H1 (cell line): ENCODE measurements around the gene CD247.

ENCODE experiments used
- ATF2 ChIP-seq: IDR thresholded peaks from 2 replicates; pipeline ENCODE4 v1.6.1; 2012; ENCODE audit warnings: low read length, inconsistent platforms
- CHD7 ChIP-seq: fragments of 300-600 bp; sonication (generic); IDR thresholded peaks from 2 replicates; pipeline ENCODE4 v1.7.1; 2012; ENCODE audit warnings: low read length, moderate library complexity, mild to moderate bottlenecking, inconsistent platforms; ENCODE audit not compliant: insufficient replicate concordance
- CTCF ChIP-seq, 3 experiments: IDR thresholded peaks; 1 replicate in 2 of 3; 2 replicates in 1 of 3; pipeline versions ENCODE4 v1.5.1 to v1.6.1; 2011; ENCODE audit warnings: low read length in 3 of 3, mild to moderate bottlenecking in 3 of 3, inconsistent platforms in 2 of 3, low read depth in 1 of 3, moderate library complexity in 1 of 3; ENCODE audit not compliant: insufficient read depth in 1 of 3; ENCODE audit errors: control extremely low read depth in 1 of 3
- E2F6 ChIP-seq: IDR thresholded peaks from 2 replicates; pipeline ENCODE4 v1.6.1; 2012; ENCODE audit warnings: inconsistent platforms
- EGR1 ChIP-seq: IDR thresholded peaks from 2 replicates; pipeline ENCODE4 v1.6.1; 2011; ENCODE audit warnings: low read depth, low read length, borderline replicate concordance
- EZH2 ChIP-seq: fragments of 200-600 bp; sonication (generic); IDR thresholded peaks from 2 replicates; pipeline ENCODE4 v1.7.1; 2012; ENCODE audit warnings: low read depth, mild to moderate bottlenecking, moderate library complexity, low read length, inconsistent platforms; ENCODE audit not compliant: severe bottlenecking
- GABPA ChIP-seq: IDR thresholded peaks from 2 replicates; pipeline ENCODE4 v1.6.1; 2011; ENCODE audit warnings: mild to moderate bottlenecking, low read length, moderate library complexity, borderline replicate concordance; ENCODE audit not compliant: insufficient read depth
- GTF2F1 ChIP-seq: IDR thresholded peaks from 2 replicates; pipeline ENCODE4 v1.6.1; 2012; ENCODE audit warnings: low read depth, low read length, improper control_type of control experiment, borderline replicate concordance
- JUND ChIP-seq: IDR thresholded peaks from 2 replicates; pipeline ENCODE4 v1.6.1; 2011; ENCODE audit warnings: mild to moderate bottlenecking, improper control_type of control experiment, low read length
- PHF8 ChIP-seq: fragments of 200-600 bp; sonication (generic); conservative IDR thresholded peaks from 2 replicates; pipeline ENCODE4 v1.7.1; 2012; ENCODE audit warnings: low read depth, mild to moderate bottlenecking, inconsistent platforms, low read length, moderate library complexity
- POLR2A ChIP-seq, 2 experiments: IDR thresholded peaks; 1 replicate in 1 of 2; 2 replicates in 1 of 2; pipeline ENCODE4 v1.6.1; 2011; ENCODE audit warnings: low read depth in 2 of 2, low read length in 2 of 2, mild to moderate bottlenecking in 2 of 2; ENCODE audit errors: control extremely low read depth in 1 of 2
- POLR2AphosphoS5 ChIP-seq: IDR thresholded peaks from 2 replicates; pipeline ENCODE4 v1.6.1; 2011; ENCODE audit warnings: low read depth, low read length
- RFX5 ChIP-seq: IDR thresholded peaks from 2 replicates; pipeline ENCODE4 v1.6.1; 2011; ENCODE audit warnings: low read depth, low read length, improper control_type of control experiment, borderline replicate concordance
- YY1 ChIP-seq: IDR thresholded peaks from 2 replicates; pipeline ENCODE4 v1.6.1; 2011; ENCODE audit warnings: low read depth, mild to moderate bottlenecking, low read length

GRCh38 chr1:167561753-167562152 is 43.4 kb upstream of the CD247 start:
- no peak for TF ChIP-seq CTCF (IDR thresholded peaks at IDR 0.05; ENCODE audit: control extremely low read depth in 1 of 3, insufficient read depth in 1 of 3, low read depth in 1 of 3, low read length in 3 of 3)
- TF ChIP-seq YY1 = no peak
- no peak for TF ChIP-seq E2F6
- TF ChIP-seq POLR2AphosphoS5 = no peak
- TF ChIP-seq EZH2 = no peak
- TF ChIP-seq GABPA = no peak
- no peak for TF ChIP-seq JUND
- no peak for TF ChIP-seq GTF2F1
- no peak for TF ChIP-seq POLR2A (IDR thresholded peaks at IDR 0.05; ENCODE audit: control extremely low read depth in 1 of 2, low read depth in 2 of 2, low read length in 2 of 2)
- TF ChIP-seq ATF2 = no peak
- no peak for TF ChIP-seq PHF8
- TF ChIP-seq RFX5 = no peak
- TF ChIP-seq CHD7 = no peak
- no peak for TF ChIP-seq EGR1
